ENCODE results near the gene PRAMEF20.
"Not testable (repeated sequence)": the region's sequence is repeated elsewhere in the genome, so short reads cannot be mapped to it uniquely, and the experiment has no call there.

The PRAMEF20 gene

GRCh38 chr1:13410150-13410549, at the start of gene PRAMEF20:
TSS of gene PRAMEF20 (plus strand) at chr1:13410450. CDS start at chr1:13416355, 5,905 bp downstream.
- in situ Hi-C loops (cut with MboI; ENCODE audit: low sequenced_read_pairs) = not testable (repeated sequence)

- in situ Hi-C loops (cut with MboI; ENCODE audit: low sequenced_read_pairs) = not testable (repeated sequence)
Observed at GRCh38 chr1:13362364-13362763, 47.9 kb upstream of the PRAMEF20 start.

GRCh38 chr1:13364928-13365327, 45.3 kb upstream of the PRAMEF20 start:
- in situ Hi-C loops (cut with MboI; ENCODE audit: low sequenced_read_pairs) = not testable (repeated sequence)

- in situ Hi-C loops (cut with MboI; ENCODE audit: low sequenced_read_pairs) = not testable (repeated sequence)
Observed at GRCh38 chr1:13366536-13366935, 43.7 kb upstream of the PRAMEF20 start.

- in situ Hi-C loops (cut with MboI; ENCODE audit: low sequenced_read_pairs) = not testable (repeated sequence)
Observed at GRCh38 chr1:13368544-13368943, 41.7 kb upstream of the PRAMEF20 start.

- in situ Hi-C loops (cut with MboI; ENCODE audit: low sequenced_read_pairs) = not testable (repeated sequence)
Observed at GRCh38 chr1:13378983-13379382, 31.3 kb upstream of the PRAMEF20 start.

- in situ Hi-C loops (cut with MboI; ENCODE audit: low sequenced_read_pairs) = not testable (repeated sequence)
Observed at GRCh38 chr1:13380380-13380779, 29.9 kb upstream of the PRAMEF20 start.

GRCh38 chr1:13389332-13389731, 20.9 kb upstream of the PRAMEF20 start, which contains the start of gene PRAMEF17:
TSS of gene PRAMEF17 (plus strand) at chr1:13389632. CDS start at chr1:13389658, 26 bp downstream.
- in situ Hi-C loops (cut with MboI; ENCODE audit: low sequenced_read_pairs) = not testable (repeated sequence)

- in situ Hi-C loops (cut with MboI; ENCODE audit: low sequenced_read_pairs) = not testable (repeated sequence)
Observed at GRCh38 chr1:13393004-13393403, 17.2 kb upstream of the PRAMEF20 start.

- in situ Hi-C loops (cut with MboI; ENCODE audit: low sequenced_read_pairs) = not testable (repeated sequence)
Observed at GRCh38 chr1:13394761-13395160, 15.5 kb upstream of the PRAMEF20 start.

GRCh38 chr1:13395311-13395710, 14.9 kb upstream of the PRAMEF20 start:
- in situ Hi-C loops (cut with MboI; ENCODE audit: low sequenced_read_pairs) = not testable (repeated sequence)

- in situ Hi-C loops (cut with MboI; ENCODE audit: low sequenced_read_pairs) = no loop called here
Observed at GRCh38 chr1:13407811-13408210, 2.4 kb upstream of the PRAMEF20 start.

GRCh38 chr1:13430495-13430894, 20.2 kb downstream of the PRAMEF20 start:
- in situ Hi-C loops (cut with MboI; ENCODE audit: low sequenced_read_pairs) = no loop called here

GRCh38 chr1:13432251-13432650, 22.0 kb downstream of the PRAMEF20 start:
- in situ Hi-C loops (cut with MboI; ENCODE audit: low sequenced_read_pairs) = no loop called here

GRCh38 chr1:13433694-13434358, 23.6 kb downstream of the PRAMEF20 start:
- in situ Hi-C loops (cut with MboI; ENCODE audit: low sequenced_read_pairs) = not testable (repeated sequence)

- in situ Hi-C loops (cut with MboI; ENCODE audit: low sequenced_read_pairs) = no loop called here
Observed at GRCh38 chr1:13435458-13435857, 25.2 kb downstream of the PRAMEF20 start.

GRCh38 chr1:13439104-13439783, 29.0 kb downstream of the PRAMEF20 start:
- in situ Hi-C loops (cut with MboI; ENCODE audit: low sequenced_read_pairs) = not testable (repeated sequence)

- in situ Hi-C loops (cut with MboI; ENCODE audit: low sequenced_read_pairs) = no loop called here
Observed at GRCh38 chr1:13443335-13443979, 33.2 kb downstream of the PRAMEF20 start.

GRCh38 chr1:13450204-13450603, 40.0 kb downstream of the PRAMEF20 start:
- in situ Hi-C loops (cut with MboI; ENCODE audit: low sequenced_read_pairs) = no loop called here

- in situ Hi-C loops (cut with MboI; ENCODE audit: low sequenced_read_pairs) = no loop called here
Observed at GRCh38 chr1:13451399-13451965, 41.2 kb downstream of the PRAMEF20 start.

- in situ Hi-C loops (cut with MboI; ENCODE audit: low sequenced_read_pairs) = no loop called here
Observed at GRCh38 chr1:13456904-13457532, 46.8 kb downstream of the PRAMEF20 start.
